GM08714 (cell line): ENCODE results near the gene NKX1-1.

Source experiments
- H3K4me3 ChIP-seq: fragments of 200-500 bp; sonication (Bioruptor generic); 2 replicates; pipeline ENCODE4 v1.5.1; 2014; ENCODE audit warnings: mild to moderate bottlenecking, low read length, inconsistent platforms
- ZNF274 ChIP-seq: IDR thresholded peaks from 2 replicates; pipeline ENCODE4 v1.6.1; 2012; ENCODE audit warnings: mild to moderate bottlenecking, low read depth, low read length

Gene NKX1-1

GRCh38 chr4:1369479-1370079 is 36.7 kb downstream of the NKX1-1 start:
- TF ChIP-seq ZNF274, result no peak

GRCh38 chr4:1369091-1369450 is 37.2 kb downstream of the NKX1-1 start:
- H3K4me3 ChIP-seq, result no peak overlapping the region
- TF ChIP-seq ZNF274, result no peak

More at GRCh38 chr4:1369479-1370079, 36.7 kb downstream of the NKX1-1 start:
- H3K4me3 ChIP-seq, result no peak overlapping the region

- H3K4me3 ChIP-seq, result no peak overlapping the region
- TF ChIP-seq ZNF274, result no peak
Observed at GRCh38 chr4:1368421-1369090, 37.7 kb downstream of the NKX1-1 start.

GRCh38 chr4:1367936-1368289 is 38.3 kb downstream of the NKX1-1 start:
- TF ChIP-seq ZNF274, result no peak
- H3K4me3 ChIP-seq, result no peak overlapping the region

- H3K4me3 ChIP-seq, result no peak overlapping the region
- no peak for TF ChIP-seq ZNF274
Observed at GRCh38 chr4:1367230-1367935, 38.9 kb downstream of the NKX1-1 start.

GRCh38 chr4:1366371-1367229 is 39.6 kb downstream of the NKX1-1 start:
- TF ChIP-seq ZNF274, result no peak

GRCh38 chr4:1365271-1366178 is 40.7 kb downstream of the NKX1-1 start:
- H3K4me3 ChIP-seq, result no peak overlapping the region
- no peak for TF ChIP-seq ZNF274

More at GRCh38 chr4:1366371-1367229, 39.6 kb downstream of the NKX1-1 start:
- no peak overlapping the region for H3K4me3 ChIP-seq

- H3K4me3 ChIP-seq, result no peak overlapping the region
- no peak for TF ChIP-seq ZNF274
Observed at GRCh38 chr4:1364748-1365147, 41.5 kb downstream of the NKX1-1 start.

GRCh38 chr4:1364217-1364616 is 42.0 kb downstream of the NKX1-1 start:
- no peak for TF ChIP-seq ZNF274
- H3K4me3 ChIP-seq, result no peak overlapping the region

GRCh38 chr4:1363513-1363912 is 42.7 kb downstream of the NKX1-1 start:
- TF ChIP-seq ZNF274, result no peak
- no peak overlapping the region for H3K4me3 ChIP-seq

- TF ChIP-seq ZNF274, result no peak
- no peak overlapping the region for H3K4me3 ChIP-seq
Observed at GRCh38 chr4:1362521-1362920, 43.7 kb downstream of the NKX1-1 start.

GRCh38 chr4:1362046-1362445 is 44.2 kb downstream of the NKX1-1 start:
- TF ChIP-seq ZNF274, result no peak
- no peak overlapping the region for H3K4me3 ChIP-seq

- TF ChIP-seq ZNF274, result no peak
- no peak overlapping the region for H3K4me3 ChIP-seq
Observed at GRCh38 chr4:1361431-1361830, 44.8 kb downstream of the NKX1-1 start.
